ENCODE measurements around the gene ANO3. TPM values are rescaled to one million over a fixed set of nuclear protein-coding genes. Genes with fewer than 3 reads are reported as not detected.
"Not testable (repeated sequence)": the region's sequence is repeated elsewhere in the genome, so short reads cannot be mapped to it uniquely, and the experiment has no call there.

The ANO3 gene
- total and polyA plus RNA-seq, 2 donors (not counting 1 experiment from before 2014, with no cell fraction given): not detected

DNA sequence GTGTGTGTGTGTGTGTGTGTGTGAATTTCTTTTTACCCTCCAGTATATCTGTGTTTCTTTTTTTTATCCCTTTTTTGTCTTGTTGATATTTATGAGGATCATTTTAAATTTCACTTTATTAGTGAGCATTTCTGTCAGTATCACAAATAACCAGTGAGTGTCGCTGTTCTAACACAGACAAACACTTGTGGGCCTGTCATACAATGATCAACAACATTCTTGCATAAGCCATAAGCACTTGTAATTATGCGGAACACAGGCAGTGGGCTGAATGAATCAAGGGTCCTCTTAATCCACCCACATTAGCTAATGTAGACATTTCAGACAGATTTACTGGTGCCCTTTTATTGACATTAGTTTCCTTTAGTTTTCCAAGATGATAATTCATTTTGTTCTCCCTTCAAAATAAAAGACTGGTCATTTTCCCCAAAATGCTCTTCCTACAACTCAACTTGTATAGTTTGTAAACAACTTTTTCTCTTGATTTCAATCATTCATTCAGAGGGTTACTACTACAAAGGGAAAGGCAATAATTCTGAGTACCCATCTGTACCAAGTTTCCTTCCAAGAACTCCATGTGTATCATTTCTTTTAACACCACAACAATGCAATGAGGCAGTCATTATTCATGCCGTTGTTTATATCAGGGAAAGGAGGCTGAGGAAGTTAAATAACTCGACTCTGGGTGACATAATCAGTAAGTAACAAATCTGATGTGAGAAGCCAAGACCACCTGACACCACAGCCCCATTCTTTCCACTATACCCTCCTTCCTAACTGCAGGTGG is 34.5 kb upstream of the ANO3 start:
- peaks cover 0 to 3% (median 0%) of the 10 kb centered on the region in 4 experiments for H3K27me3 ChIP-seq (replicated peaks in 1 of 4; ENCODE audit: control extremely low read depth in 1 of 4, control insufficient read depth in 3 of 4, insufficient read depth in 4 of 4, low read length in 3 of 4)
- POLR2A ChIA-PET: no interaction called here
- intact Hi-C loops (cut with micrococcal nuclease): loop anchor here (5.0 kb wide), 1 partner anchor 1190 kb away; no protein-coding TSS in a partner anchor
- no peak overlapping the region for H3K27ac ChIP-seq (ENCODE audit: low read length in 2 of 2)
- H3K9ac ChIP-seq (ENCODE audit: low read length): no peak overlapping the region
- H3K9me3 ChIP-seq (ENCODE audit: control extremely low read depth in 1 of 3, control insufficient read depth in 2 of 3, insufficient read depth in 1 of 3, low read length in 2 of 3): no peaks in the 10 kb centered on the region
- DNase-seq (peak; percentile 20), ATAC-seq (ENCODE audit: low read depth) (no peak)
- H3K27me3 Mint-ChIP-seq: peaks cover 5% of the 10 kb centered on the region
- H3K79me2 ChIP-seq (ENCODE audit: control insufficient read depth, insufficient read depth, low read length): no peaks in the 10 kb centered on the region
- no peak overlapping the region for H2AFZ ChIP-seq (ENCODE audit: insufficient read depth, low read depth, low read length, poor library complexity, severe bottlenecking)
- no peaks in the 10 kb centered on the region for H4K20me1 ChIP-seq (ENCODE audit: control insufficient read depth, insufficient read depth, low read length, poor library complexity, severe bottlenecking)
- TF ChIP-seq CTCF (IDR thresholded peaks at IDR 0.05) (peak; percentile 60), EZH2 (IDR thresholded peaks at IDR 0.05; ENCODE audit: borderline replicate concordance, insufficient read depth, low read depth, low read length, poor library complexity, severe bottlenecking) (no peak)
- CTCF ChIA-PET: interaction anchor here (1.1 to 1.6 kb wide), 4 partner anchors 13 to 1189 kb away, joined by 3 to 6 read pairs (median 4); no protein-coding TSS in a partner anchor
- H3K4me2 ChIP-seq (replicated peaks; ENCODE audit: low read depth, low read length, poor library complexity, severe bottlenecking): no peak overlapping the region
- H3K4me3 Mint-ChIP-seq: no peak overlapping the region
- no peak overlapping the region for H3K4me3 ChIP-seq (ENCODE audit: control extremely low read depth in 1 of 5, extremely low read depth in 1 of 5, insufficient read depth in 1 of 5, low read depth in 2 of 5, low read length in 4 of 5)
- no peaks in the 10 kb centered on the region for H3K4me1 ChIP-seq (ENCODE audit: control insufficient read depth in 2 of 2, insufficient read depth in 2 of 2, low read length in 2 of 2)
- H3K9me3 Mint-ChIP-seq (ENCODE audit: insufficient read depth): no peaks in the 10 kb centered on the region
- H3K36me3 ChIP-seq (replicated peaks in 1 of 2; ENCODE audit: control extremely low read depth in 1 of 2, control insufficient read depth in 1 of 2, extremely low read depth in 1 of 2, insufficient read depth in 2 of 2, low read length in 1 of 2): no peaks in the 10 kb centered on the region
- H3K4me1 Mint-ChIP-seq: no peaks in the 10 kb centered on the region
- 17% methylated on average over 1 of the region's 4 CpGs for WGBS (ENCODE audit: insufficient coverage)
- no peak overlapping the region for H3K27ac Mint-ChIP-seq

DNA sequence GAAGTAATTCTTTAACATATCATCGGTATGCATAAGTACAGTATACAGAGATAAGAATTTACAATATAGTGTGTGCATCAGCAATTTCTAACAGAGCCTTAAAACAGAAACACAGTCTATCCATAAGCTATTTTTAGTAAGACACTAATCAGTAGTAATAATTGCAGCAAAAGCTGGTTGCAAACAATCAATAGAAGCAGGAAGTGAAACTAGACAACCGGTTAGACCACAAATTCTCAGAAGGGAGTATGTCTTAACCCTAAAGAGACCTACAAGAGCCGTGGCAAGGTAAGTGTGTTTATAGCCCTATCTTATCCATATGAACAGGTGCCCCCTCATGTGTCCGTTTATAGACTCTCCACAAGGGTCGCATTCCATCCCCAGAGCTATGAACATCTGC is 15.6 kb upstream of the ANO3 start:
- H3K36me3 ChIP-seq (replicated peaks in 1 of 2; ENCODE audit: control extremely low read depth in 1 of 2, control insufficient read depth in 1 of 2, extremely low read depth in 1 of 2, insufficient read depth in 2 of 2, low read length in 1 of 2); H3K4me3 Mint-ChIP-seq; CTCF ChIA-PET; ATAC-seq (ENCODE audit: low read depth); DNase-seq; H3K27me3 ChIP-seq (replicated peaks in 1 of 4; ENCODE audit: control extremely low read depth in 1 of 4, control insufficient read depth in 3 of 4, insufficient read depth in 4 of 4, low read length in 3 of 4); POLR2A ChIA-PET; H3K9me3 Mint-ChIP-seq (ENCODE audit: insufficient read depth); H3K4me1 Mint-ChIP-seq; H3K9ac ChIP-seq (ENCODE audit: low read length); H3K27ac ChIP-seq (ENCODE audit: low read length in 2 of 2); H3K79me2 ChIP-seq (ENCODE audit: control insufficient read depth, insufficient read depth, low read length); H3K9me3 ChIP-seq (ENCODE audit: control extremely low read depth in 1 of 3, control insufficient read depth in 2 of 3, insufficient read depth in 1 of 3, low read length in 2 of 3); H3K4me3 ChIP-seq (ENCODE audit: control extremely low read depth in 1 of 5, extremely low read depth in 1 of 5, insufficient read depth in 1 of 5, low read depth in 2 of 5, low read length in 4 of 5); H3K4me1 ChIP-seq (ENCODE audit: control insufficient read depth in 2 of 2, insufficient read depth in 2 of 2, low read length in 2 of 2); H3K27ac Mint-ChIP-seq; H3K4me2 ChIP-seq (replicated peaks; ENCODE audit: low read depth, low read length, poor library complexity, severe bottlenecking); H2AFZ ChIP-seq (ENCODE audit: insufficient read depth, low read depth, low read length, poor library complexity, severe bottlenecking); intact Hi-C loops (cut with micrococcal nuclease); H3K27me3 Mint-ChIP-seq; H4K20me1 ChIP-seq (ENCODE audit: control insufficient read depth, insufficient read depth, low read length, poor library complexity, severe bottlenecking): not testable (repeated sequence)
- no CpG with 5 or more reads among the region's 5 CpGs for WGBS (ENCODE audit: insufficient coverage)
